NCI-H1417 (cell line): Measurements from ENCODE around the gene HEY2.
"Not testable (repeated sequence)": the region's sequence is repeated elsewhere in the genome, so short reads cannot be mapped to it uniquely, and the experiment has no call there.

ENCODE experiments used
- DNase-seq, 3 experiments: peaks; one replicate each; lab custom pipeline; 2025; lab: John Stamatoyannopoulos, UW

The HEY2 gene

DNA sequence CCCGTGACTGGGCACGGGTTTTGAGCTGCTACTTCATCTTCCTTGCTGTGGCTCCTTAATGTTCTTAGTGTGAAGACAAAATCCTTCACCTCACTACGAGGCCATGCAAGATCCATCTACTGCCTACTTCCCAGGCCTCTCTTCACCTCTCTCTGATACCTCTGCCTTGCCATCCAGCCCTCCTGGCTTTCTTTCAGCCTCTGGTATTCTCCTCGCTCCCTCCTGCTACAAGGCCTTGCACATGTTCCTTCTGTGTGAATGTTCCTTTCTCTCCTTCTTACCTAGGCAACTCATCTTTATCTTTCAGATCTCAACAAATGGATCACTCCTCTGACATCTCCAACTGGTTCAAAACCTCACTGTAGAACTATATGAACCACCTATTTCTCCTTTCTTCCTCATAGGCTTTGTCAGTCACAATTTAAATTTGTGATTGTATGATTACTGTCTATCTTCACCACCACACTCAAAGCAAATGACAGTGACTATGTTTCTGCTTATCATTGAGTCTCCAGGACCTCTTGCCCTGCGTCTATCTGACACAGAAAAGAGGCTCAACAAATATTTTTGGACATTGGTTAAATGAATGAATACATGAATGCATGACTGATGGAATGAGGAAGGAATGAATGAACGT lies 19.8 kb downstream of the HEY2 start:
- DNase-seq, result no peak

DNA sequence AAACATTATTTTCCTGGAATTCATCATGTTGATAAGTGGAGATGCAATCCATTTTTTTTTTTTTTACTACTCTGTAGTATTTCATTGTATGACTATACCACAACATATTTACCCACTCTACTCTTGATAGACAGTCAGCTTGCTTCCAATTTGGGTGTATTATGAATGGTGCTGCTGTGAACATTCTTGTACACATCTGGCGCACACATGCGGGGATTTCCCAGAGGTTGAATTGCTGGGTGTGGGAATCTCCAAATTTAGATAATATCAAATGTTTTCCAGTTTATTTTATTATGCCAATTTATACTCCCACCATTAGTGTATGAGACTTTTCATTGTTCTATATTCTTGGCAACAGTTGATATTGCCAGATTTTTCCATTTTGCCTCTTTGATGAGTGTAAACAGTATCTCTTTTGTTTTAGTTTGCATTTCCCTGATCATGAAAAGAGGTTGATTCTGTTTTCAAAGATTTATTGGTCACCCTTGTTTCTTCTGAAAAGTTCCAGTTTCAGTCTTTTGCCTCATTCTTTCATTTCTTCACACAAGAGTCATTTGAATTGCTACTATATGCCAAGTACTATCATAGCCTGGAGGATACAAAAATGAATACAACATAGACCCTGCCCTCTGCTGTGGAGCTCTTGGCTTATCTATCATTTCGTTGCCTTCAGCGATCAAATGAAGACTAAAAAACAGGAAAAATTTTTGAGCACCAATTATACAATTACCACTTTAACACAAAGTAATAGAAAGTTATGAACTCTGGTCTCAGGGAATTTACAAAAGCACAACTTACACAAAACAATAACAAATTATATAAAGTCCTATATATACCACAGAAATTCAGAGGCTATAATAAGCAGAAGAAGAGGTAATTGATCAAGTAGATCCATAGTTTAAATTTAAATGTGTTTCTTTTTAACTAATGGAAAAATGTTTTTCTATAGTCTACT lies 24.2 kb downstream of the HEY2 start:
- no peak for DNase-seq

DNA sequence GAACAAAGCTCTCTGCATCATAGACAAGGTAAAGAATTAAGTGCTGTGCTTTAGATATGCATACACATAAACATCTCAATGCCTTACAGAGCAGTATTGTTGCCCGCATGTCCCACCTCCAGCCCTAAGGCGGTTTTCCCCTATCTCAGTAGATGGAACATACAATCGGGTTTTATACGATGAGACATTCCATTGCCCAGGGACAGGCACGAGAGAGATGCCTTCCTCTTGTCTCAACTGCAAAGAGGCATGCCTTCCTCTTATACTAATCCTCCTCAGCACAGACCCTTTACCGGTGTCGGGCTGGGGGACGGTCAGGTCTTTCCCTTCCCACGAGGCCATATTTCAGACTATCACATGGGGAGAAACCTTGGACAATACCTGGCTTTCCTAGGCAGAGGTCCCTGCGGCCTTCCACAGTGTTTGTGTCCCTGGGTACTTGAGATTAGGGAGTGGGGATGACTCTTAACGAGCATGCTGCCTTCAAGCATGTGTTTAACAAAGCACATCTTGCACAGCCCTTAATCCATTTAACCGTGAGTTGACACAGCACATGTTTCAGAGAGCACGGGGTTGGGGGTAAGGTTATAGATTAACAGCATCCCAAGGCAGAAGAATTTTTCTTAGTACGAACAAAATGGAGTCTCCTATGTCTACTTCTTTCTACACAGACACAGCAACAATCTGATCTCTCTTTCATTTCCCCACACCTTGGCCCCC lies 26.8 kb downstream of the HEY2 start:
- DNase-seq, result not testable (repeated sequence)

DNA sequence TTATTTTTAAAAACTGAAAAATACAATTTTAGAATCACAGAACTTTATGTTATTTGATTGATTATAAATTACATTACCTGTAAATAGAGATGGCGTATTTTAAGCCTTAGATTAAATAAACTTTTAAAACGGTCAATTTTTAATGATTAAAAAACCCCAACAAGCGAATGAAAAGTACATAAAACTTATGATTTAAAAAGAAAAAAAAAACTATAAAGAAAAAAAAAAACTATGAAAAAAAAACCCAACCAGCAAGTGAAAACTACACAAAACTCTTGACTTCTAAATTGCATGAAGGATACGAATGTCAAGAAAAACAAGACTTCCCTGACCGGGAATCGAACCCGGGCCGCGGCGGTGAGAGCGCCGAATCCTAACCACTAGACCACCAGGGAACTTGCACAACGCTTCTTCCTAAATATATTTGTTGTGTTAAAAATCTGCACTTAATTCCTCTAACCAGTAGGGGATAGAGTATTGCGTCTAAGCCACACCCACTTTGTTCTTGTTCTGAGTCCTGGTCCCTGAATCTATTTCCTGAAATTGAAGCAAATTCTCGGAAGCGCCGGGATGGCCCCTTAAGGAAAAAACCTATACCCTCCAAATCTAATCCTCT lies 30.6 kb downstream of the HEY2 start:
- DNase-seq, result peak; percentile 91 to 97 (median 97)

DNA sequence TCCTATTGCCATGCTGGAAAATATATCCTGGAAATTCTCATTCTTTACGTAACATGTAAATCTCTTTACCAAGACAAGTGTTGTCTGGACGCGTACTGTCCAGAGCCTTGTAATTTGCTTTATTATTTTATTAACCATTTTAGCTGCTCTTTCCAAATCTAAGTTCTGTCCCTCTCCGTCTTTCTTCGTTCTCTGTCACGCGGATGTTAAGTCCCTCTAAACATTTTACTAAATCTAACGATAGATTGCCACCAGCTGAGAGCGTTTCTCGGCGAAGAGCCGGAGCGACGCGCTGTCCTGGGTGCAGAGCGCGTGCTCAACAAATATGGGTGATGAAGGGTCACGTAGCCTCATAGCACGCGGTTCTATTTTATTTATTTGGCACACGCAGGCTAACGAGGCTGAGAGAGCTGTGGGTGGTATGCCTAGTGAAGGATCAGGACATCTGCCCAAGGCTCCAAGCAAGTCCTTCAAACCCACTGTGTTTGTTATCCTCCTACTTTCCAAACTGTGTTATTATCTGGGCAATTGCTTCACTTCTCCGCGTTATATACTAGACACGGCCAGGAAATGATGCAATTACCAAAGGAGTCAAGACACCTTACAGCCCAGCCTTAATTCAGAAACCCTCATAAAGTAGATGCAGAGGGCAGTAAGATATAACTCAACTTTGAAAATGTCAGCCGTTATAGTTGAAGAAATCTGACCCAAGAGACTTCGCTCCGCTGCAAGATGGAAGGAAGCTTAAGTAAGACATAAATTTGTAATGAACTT lies 31.3 kb downstream of the HEY2 start:
- peak; percentile 78 to 93 (median 86) for DNase-seq

DNA sequence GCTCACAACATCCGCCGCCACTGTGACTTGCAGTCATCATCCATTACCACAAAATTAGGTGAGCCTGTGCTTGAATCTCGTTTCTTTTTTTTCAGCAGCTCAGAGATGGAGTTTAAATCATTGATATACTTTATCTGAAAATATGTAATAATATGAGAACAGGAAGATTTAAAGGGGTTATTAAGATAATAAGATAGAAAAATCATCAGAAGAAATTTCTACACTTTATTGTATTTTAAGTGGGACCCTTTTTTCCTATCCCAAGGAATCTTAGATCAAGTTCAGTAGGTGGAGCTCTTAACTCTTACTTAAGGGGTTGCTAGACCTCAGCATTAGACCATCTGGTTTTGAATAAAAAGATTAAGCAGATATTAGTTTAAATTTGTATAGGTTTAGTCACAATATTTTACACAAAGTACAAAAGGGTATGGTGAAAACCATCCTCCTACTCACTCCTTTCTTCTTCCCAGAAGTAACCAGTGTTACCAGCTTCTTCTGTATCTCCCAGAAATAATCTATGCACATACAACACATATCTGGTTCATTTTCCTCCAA lies 32.0 kb downstream of the HEY2 start:
- DNase-seq, result peak in 2 of 3 experiments; percentile 29 to 79

DNA sequence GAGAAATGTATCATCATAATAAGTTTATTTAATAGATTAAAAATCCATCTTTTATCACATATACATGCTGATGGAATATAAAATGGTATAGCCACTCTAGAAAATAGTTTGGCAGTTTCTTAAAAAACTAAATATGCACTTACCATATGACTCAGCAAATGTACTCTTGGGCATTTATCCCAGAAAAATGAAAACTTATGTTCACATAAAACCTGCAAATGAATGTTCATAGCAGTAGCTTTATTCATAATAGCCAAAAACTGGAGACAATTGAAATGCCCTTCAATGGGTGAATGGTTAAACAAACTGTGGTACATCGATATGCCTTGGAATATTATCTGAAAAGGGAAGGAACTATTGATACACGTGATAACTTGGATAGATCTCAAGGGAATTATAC lies 34.9 kb downstream of the HEY2 start:
- DNase-seq, result no peak

DNA sequence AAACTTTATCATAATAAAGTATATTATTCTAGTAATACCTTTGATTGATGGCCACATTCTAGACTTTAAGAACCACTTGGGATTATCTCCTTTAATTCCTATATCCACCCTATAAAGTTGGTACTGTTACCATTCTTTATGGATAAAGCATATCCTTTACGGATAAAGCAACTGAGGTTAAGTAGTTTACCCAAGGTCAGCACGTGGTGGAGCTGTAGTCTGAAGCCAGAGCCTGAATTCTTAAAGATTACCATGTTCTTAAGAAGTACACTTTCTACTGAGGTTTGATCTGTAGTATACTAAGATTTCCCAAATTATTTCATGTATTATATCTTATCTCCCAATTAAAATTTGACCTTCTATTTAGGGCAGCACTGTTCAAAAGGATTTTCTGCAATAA lies 38.4 kb downstream of the HEY2 start:
- no peak for DNase-seq

DNA sequence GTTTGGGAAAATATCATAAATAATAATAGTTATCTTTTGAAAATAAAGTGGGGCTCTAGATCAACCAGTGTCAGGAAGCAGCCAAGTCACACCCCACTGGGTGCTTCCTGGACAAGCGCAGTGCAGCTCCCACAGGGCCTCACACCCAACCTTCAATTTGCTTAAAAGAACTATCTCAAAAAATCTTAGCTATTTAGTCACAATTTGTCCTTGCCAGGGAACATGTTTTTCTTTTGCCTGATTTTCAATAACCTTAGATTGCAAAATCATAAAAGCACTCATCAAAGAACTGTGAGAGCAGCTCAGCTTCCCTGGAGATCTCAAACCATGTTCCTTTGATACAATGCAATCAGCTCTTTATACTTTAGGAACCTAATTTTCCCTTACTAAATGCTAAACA lies 39.7 kb downstream of the HEY2 start:
- DNase-seq, result peak in 1 of 3 experiments; percentile 60

DNA sequence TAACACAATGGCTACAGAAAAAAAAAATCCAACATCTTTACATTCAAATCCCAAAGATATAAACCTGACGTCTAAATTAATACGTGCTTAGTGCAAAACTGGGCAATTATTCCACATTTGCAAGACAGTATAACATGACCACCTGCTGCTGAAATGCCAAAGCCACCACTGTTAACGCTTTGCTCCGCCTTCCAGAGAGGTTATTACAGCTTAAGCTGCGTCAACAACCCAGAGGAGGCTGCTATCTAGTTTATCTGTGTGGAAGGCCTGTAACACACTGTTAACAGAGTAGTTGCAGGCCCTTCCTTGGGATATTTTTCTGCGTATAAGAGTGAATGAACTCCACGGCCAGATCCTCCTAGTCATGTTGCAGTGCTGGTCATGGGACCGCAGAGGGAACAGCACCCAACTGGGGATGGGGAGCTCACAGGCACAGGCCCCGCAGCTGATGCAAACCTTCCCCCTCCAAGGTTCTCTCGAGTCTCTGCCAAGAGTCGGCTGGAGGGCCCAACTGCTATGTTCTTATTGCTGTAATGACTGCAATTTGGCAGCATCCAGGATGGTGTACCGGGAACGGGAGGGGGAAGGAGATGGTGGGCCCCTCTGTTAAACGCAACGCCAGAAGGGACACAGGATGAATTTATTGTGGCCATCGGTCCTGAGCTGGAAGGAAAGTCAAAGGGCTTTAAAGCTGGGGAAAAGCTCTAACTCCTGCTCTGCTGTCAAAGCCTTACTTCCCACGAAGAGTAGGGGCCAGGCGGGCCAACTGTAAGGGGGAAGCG lies 40.3 kb downstream of the HEY2 start:
- peak; percentile 83 to 91 (median 91) for DNase-seq

DNA sequence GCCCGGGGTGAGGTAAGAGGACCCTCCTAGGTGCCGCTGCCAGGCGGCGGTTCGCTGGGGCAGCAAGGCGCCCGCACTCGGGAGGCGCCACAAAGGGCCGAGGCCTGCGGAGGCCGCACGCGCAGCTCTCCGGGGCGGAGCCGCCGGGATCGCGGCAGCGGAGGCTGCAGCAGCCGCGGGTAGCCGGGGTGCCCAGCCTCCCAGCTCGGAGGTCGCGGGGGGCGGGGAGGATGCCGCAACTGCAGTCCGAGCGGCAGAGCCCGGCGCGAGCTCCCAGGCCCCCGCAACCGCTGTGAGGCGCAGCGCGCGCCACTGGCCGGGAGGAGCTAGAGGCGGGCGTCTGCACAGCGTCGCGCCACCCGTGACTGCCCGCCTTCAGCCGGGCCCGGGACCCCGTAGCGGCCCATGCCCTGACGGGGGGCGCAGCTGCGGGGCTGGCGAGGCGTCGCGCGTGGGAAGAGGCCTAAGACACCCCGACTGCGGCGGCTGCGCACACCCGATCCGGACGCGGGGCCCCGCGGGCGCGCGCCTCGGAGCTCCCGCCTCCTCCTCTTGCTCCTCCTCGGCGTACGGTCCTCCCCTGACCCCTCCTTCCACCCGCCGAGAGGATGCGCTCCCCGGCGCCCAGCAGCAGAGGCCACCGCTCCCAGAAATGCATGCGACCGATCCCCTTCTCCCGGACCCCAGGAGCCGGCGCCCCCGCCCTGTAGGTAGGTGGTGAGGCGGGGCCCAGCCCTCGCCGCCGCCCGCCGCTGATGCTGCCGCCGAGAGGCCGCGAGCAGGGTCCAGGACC lies 41.1 kb downstream of the HEY2 start, which contains the start of gene NCOA7:
NCOA7 (plus strand) TSS at position 603 of the 793 bp plus-strand sequence. CDS start 24,395 bp downstream, outside the sequence.
- peak; percentile 71 to 95 (median 90) for DNase-seq

DNA sequence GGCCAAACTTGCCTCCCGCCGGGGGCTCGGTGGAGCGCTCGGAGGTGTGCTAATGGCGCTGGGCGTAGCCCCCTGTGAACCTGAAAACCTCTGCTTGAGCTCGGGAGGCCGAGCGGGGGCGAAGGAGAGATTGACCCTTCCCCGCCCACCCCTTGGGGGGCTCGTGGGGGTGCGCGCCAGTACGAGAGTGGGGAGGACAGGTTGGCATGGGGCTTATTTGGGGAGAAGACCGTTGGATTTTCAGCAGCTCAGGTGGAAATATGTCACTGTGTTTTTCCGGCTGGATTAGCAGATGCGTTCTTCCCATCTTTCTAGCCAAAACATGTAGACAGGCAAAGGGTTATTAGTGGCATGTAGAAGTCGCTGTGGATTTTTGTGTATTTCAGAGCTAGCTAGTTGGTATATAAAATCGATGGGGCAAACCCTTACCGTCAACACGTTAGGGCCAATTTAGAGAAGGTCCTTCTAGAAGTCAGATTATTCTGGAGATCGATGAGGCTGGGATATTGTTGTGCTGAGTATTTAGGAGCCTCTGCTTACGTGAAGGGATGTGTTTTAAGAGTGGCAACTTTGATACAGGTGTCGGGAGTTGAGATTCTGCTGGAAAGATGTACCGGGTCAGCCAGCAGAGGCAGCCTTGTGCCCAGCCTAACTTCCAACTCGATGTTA lies 41.9 kb downstream of the HEY2 start:
- peak; percentile 45 to 83 (median 71) for DNase-seq

DNA sequence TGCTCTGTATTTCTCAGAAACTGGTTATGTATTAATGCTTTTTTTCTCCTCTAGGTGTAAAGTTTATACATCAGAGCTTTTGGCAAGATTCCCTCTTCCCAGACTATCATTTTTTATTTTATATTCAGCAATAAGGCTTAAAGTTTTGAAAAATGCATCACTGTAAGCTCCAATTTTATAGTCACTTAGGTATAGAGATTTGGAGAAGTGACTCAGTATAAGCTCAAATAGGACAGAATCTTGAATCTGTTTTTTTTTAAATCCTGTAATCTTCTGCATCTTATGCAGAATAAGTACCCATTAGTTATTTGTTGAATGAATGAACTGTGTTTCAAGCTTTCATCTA lies 42.4 kb downstream of the HEY2 start:
- no peak for DNase-seq

DNA sequence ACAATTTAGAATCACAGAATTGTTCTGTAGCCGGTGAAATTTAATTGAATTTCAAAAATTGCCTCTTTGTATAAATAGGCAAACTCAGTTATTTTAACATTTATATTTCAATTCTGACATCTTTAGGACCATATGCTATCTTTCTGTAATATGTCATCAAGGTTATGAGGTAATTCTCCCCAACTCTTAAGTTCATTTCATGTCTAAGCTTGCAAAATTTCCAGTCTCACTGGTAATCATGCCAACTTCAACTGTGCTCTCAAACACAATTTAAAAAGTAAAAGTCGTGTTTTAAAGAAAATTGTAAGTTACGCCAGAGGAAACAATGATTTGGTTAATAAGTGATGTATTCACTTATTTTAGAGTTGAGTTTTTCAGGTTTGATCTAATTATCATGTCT lies 42.7 kb downstream of the HEY2 start:
- DNase-seq, result no peak

DNA sequence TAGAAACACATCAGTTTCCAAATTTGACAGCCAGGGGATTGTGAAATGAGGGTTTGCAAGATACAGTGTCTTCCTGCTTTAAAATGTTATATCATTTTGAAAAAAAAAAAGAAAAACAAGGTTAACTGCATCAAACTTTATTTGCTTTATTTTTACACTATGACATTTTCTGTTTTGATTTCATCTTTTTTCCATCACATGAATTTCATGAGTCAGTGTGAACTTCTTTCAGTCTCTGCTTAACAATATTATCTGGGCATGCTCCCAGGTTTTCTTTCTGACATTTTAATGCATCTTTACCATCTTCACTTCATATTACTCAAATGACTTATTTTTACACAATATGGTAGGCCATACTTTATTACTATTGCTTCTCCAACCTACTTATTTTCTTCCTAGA lies 43.2 kb downstream of the HEY2 start:
- DNase-seq, result no peak

DNA sequence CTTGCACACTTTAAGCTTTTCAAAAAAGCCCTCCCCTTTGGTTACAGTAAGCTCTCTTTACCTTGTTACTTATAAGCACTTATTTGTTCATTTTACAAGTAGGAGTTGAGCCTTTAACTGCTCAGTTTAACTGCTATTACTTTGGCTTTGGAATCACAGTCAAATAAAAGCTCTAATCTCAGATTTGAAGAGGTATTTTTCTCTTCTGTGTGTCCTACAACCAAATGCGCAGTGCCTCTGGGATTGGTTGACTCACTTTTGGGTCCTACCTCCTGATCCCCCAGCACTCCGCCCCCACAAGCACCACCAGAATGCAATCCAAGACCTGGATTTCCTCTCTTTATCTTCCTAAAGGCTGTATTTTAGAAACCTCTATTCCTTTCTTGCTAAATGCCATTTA lies 43.8 kb downstream of the HEY2 start:
- DNase-seq, result no peak

DNA sequence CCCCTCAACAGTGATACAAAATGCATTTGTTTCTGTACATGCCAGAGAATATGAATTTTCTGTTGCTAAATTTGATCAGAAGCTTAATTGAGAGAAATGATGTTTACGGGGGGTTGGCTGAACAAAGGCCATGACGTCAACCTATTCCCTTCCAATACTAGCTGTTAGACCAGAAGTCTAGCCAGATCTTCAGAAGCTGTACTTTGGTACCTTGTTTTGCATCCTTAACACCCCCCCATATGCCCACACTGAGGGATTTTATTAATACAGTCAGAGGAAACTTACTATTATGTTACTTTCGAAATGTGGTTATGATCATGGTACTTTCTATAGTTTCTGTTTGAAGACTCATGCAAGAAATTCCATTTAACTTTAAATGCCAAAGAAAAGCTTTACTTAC lies 44.4 kb downstream of the HEY2 start:
- no peak for DNase-seq

DNA sequence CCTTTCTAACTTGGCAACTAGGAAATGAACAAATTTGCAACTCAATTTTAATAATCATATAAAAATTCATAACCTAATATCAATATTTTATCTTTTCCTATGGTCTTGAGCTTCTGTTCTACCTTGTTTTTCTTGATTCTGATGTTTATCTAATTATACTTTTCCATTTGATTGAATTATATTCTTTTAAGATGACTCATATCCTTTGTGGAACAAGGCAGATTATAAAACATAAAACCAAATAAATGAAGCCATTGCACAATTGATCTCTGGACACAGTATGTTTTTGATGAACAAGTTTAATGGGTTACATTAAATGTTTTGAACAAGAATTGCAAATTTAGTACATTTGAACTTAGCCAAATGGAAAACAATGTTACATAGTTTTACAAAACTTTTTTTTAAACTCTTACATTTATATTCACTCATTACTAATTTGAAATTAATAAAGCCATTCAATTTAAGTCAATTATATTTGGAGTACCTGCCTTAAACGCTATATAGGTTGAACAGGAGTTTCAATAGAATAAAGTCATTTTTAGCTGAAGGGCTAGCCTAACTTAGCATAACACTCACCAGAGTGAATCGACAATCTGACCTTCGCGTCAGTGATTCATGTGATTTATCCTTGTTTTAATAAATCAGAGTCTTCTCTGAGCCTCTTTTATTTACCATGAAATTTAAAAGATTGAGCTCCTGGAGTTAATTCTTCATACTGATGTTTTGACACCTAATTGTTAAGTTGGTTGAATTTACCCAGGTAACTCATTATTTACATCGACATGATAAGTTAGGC lies 45.1 kb downstream of the HEY2 start:
- DNase-seq, result peak in 1 of 3 experiments; percentile 17
